ENCODE measurements around the gene FAM228A.

- TF ChIP-seq PKNOX1 (IDR thresholded peaks at IDR 0.05) (no peak), FOXM1 (IDR thresholded peaks at IDR 0.05; ENCODE audit: borderline replicate concordance) (no peak), SP1 (IDR thresholded peaks at IDR 0.05) (no peak), FOXK2 (IDR thresholded peaks at IDR 0.05) (no peak), LEF1 (IDR thresholded peaks at IDR 0.05; ENCODE audit: borderline replicate concordance) (no peak), TARDBP (IDR thresholded peaks at IDR 0.05) (no peak), ELF4 (IDR thresholded peaks at IDR 0.05) (no peak), FOXA1 (IDR thresholded peaks at IDR 0.05) (no peak), NFRKB (IDR thresholded peaks at IDR 0.05) (no peak), BHLHE40 (IDR thresholded peaks at IDR 0.05; ENCODE audit: borderline replicate concordance) (no peak), ZNF384 (IDR thresholded peaks at IDR 0.05) (no peak), SUZ12 (IDR thresholded peaks at IDR 0.05) (no peak), ARNT (IDR thresholded peaks at IDR 0.05) (no peak)
These were observed 42.3 kb upstream of the FAM228A start for GRCh38 chr2:24132543-24132942.
